GM21786 (cell line): Measurements from ENCODE around the gene TUBA8.
"Not testable (repeated sequence)": the region's sequence is repeated elsewhere in the genome, so short reads cannot be mapped to it uniquely, and the experiment has no call there.

Experiments used
- ATAC-seq: cut with Tn5 transposase; IDR thresholded peaks from one replicate; pipeline ENCODE4 v1.9.1; 2021; ENCODE audit not compliant: unreplicated experiment

TUBA8 gene

DNA sequence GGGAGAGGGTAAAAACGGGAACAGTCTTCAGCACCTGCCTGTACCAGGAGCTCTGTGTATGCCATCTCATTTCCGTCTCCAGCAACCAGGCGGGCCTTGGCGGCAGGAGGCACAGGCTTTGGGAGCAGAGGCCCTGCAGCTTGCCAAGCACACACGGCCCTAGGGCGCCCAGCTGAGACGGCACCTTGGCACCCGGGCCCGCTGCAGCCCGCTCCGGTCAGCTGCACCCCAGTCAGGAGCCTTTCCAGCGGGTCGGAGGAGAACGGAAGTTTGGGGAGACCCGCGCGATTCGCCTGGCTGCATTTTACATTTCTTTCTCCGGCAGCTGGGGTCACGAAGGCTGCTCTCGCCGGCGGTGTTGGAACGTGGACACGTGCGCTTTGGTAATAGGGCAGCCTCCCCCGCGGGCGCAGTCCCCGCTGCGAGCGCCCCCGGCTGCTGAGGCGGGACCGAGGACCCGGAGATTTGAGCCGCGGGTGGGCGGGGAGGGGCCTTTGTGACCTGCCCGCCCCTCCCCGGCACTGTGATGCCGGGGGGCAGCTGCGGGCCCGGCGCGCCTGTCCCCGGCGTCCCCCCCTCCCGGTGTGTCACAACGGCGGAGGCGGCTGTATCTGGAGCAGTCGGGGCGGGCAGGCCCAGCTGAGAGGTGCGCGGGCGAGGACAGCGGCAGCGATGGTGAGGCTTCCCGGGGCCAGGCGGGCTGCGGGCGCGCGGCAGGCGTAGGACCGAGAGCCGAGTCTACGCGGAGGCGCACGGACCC, at the start of gene TUBA8:
Gene TUBA8, plus strand, starts transcription at position 616 of the 760 bp plus-strand sequence. Its CDS starts 57 bp downstream, at position 673.
- ATAC-seq, result peak; percentile 43

DNA sequence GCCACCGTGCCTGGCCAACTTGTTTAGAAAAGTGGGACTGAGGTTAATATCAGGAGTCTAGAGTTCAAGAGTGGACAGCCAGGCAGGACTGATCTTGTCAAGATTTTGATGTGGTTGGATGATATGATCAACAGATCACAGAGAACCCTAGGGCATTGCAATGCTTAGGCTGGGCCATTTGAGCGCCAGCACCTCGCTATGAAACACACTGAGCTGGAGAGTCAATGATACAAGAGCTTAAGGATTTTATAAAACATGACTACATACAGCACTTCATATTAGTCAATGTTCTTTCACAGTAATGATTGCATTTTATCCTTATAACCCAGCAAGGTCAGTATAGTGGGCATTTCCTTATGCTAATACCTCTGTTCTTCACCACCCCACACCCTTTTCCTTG, 48.2 kb upstream of the TUBA8 start:
- no peak for ATAC-seq

DNA sequence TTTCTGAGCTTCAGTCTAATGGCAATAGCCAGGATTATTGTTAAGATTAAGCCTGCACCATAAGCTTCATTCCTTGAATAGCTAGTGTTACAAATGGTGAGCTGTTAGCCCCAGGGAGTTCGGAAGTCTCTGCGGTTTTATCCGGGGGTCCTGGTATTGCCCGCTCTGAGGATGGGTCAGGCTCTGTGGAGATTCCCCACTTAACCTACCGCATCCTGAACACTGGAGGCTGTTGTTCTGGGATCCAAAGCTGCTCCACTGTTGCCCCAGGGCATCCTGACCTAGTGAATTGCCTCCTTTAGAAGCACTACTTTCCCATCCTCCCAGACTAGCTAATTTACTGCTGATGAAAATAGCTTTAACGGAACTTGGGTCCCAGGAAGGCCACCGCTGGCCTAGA, 47.3 kb upstream of the TUBA8 start:
- no peak for ATAC-seq

DNA sequence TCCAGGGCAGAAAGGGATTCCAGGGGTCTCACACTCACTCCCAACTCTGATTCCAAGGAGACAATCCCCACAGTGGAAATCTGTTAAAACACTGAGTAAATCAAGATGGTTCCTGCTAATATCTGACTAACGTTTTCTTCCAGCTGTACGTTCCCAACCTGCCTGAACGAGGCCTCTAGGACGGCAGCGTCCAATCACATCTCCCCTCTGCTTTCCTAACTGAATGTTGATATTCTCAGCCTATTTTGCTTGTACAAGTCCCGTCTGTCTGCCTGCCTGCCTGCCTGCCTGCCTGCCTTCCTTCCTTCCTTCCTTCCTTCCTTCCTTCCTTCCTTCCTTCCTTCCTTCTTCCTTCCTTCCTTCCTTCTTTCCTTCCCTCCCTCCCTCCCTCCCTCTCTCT, 46.9 kb upstream of the TUBA8 start:
- ATAC-seq, result not testable (repeated sequence)

DNA sequence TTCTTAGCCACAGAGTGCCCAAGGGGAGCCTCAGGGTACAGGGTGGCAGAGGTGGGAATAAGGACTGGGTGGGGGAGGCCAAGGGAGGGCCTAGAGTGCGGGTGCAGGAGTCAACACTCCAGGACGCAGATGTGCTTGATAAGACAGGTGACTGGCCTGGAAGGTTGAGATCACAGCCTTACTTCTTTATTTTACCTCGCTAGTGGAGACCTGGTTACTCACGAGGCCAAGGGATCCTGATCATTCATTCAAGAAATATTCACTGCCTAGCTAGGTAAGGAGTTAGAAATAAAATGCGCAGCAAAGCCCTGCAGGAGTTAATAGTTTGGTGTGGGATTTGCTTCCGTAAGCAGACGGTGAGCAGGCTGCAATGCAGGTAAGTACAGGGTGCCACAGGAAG, 46.0 kb upstream of the TUBA8 start:
- ATAC-seq, result no peak

DNA sequence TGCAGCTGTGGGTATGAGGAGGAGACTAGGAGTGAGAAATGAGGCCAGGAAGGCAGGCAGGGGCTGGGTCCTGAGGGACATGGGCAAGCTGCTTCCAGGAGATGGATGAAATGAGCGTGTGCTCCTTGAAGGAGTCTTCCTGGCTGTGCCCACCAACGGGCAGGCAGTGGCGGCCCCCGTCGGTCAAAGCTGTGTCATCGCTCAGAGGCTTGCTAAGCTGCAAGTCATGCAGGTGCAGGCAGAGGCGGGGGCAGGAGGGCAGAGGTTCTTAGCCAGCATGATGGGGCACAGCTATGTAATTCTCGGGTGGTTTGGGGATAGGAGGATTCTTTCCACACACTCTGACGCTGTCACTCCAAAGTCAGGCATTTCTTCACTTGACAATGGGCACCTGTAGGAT, 45.4 kb upstream of the TUBA8 start:
- ATAC-seq, result no peak

DNA sequence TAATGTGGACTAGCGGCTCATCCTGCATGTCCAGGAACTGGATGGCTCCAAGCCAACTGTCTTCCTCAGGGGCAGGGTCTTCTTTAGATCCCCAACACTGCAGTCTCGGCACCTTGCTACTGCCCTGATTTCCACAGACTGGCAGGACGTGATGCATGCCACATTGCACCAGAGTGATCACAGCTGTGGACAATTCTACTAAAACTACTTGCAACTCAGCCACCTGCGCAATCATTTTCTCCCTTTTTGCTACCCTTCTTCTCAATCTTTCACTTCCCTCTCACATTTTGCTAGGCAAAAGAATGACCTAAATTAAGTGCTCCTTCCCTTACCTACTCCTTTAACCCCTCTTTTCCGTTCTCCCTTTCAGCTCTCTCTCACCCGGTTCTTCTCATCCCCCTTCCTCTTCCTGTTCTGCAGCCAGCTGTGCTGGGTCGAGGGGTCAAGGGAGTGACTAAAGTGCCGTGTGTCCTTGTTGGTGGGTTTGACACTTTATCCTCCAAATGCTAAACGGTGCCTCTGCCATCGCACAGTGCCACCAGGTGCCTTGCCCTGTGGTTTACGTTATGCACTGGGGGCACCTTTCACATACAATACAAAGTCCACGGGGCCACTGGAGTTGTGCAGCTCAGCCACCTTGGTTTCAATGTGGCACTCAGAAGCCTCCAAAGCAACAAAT, 44.3 kb upstream of the TUBA8 start:
- ATAC-seq, result no peak

DNA sequence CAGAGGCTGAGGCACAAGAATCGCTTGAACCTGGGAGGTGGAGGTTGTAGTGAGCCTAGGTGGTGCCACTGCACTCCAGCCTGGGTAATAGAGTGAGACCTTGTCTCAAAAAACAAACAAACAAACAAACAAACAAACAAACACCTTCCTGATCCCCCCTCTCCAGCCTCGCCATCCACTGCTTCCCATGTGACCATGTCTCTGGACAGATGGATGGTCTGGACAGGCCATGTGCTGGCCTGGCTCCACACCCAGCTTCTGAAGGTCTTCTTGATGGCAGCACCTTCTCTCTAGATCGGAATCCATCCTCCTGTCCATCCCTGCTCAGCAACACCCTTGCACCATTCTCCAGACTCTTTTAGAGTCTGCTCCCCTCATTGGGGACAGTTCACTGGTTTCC, 43.5 kb upstream of the TUBA8 start:
- ATAC-seq, result no peak

DNA sequence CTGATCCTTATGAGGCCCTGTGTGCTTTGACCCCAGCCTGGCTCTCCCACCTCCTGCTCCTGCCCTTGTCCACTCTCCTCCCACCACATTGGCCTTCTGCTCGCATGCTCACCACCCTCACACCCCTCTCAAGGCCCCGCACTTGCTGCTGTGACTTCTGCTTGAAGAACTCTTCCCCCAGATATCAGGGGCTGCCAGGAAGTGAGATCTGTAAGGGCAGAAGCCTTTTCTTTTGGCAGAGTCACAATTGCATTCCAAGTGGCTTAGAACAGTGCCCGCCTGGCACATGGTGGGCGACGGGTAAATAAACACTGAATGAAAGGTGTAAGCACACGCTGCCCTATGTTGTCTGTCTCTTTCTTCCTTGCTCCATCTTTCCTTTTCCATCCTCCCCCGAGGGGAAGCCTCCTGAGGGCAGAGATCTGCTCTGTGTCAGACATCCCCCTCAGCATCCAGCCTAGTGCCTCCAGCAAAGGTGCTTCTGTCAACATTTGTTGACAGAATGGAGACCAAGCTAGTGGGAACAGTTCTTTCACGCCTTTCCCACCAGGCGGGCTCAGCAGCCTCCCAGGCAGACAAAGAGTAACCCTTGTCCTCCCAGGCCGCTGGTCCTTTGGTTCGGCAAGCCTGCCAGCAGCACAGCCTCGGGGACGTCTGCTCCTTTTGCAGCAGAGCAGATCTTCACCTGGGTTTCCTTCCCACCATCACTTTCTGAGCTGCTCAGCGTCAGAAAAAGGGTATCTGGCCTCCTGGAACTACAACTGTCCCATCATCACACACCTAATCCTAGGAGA, 42.9 kb upstream of the TUBA8 start:
- ATAC-seq, result no peak

DNA sequence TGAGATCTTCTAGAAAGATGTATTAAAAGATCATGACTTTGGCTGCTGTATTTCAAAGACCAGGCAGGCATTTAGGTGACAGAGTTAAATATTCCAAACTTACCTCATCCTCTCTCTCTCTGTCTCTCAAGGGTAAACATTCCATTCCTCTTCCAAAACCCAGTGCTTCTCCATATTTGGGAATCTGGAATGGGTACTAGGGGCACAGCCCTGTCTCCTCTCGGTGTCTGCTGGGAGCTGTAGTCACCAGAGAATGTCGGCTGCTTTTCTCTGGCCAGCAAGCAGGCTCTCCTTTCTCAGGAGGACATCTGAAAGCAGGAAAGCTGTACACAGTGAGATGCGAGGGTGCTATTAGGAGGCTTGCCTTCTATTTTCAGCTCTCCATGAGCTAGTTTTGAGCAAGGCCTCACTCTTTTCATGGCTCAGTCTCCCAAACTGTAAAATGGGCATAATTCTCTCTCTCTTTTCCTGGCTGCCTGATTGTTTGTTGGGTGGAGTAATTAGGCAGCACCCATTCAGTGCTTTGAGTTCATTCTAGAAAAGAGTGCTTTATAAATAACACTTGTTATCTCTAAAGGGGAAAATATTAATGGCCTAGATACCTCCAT, 42.1 kb upstream of the TUBA8 start:
- ATAC-seq, result no peak

DNA sequence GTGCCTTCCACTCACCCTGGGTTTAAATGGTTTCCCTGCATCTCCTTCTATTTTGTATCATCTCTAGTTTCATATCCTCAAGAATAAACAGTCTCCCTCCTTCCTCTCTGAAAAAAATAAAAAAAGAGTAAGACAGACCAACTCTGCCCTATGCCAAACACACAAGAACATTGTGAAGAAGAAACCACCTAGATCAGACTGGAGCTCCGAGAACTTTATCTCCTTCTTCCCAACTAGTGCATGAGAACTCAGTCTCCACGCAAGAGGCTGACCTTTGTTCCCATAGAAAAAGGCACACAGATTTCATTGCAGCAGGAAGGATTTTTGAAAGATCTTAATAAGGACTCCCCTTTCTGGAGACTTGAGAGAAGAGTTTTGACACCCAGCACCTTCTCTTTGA, 41.6 kb upstream of the TUBA8 start:
- ATAC-seq, result no peak

DNA sequence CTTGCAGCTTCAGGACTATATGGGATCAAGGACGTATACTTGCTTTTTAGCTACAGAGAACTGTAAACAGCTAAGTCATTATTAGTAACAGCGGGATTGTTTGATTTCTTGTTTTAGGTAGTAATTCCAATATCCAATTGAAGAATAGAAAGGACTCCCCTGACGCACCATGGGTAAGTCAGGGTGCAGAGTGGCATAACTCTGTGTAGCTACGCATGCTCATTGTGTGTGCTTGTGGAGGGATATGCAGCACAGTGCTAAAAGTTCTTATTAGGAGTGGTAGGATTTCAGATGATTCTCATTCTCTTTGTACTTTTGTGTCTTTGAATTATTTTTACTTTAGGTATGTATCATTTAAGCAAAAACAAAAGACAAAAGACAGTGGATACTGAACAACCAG, 40.6 kb upstream of the TUBA8 start:
- no peak for ATAC-seq

DNA sequence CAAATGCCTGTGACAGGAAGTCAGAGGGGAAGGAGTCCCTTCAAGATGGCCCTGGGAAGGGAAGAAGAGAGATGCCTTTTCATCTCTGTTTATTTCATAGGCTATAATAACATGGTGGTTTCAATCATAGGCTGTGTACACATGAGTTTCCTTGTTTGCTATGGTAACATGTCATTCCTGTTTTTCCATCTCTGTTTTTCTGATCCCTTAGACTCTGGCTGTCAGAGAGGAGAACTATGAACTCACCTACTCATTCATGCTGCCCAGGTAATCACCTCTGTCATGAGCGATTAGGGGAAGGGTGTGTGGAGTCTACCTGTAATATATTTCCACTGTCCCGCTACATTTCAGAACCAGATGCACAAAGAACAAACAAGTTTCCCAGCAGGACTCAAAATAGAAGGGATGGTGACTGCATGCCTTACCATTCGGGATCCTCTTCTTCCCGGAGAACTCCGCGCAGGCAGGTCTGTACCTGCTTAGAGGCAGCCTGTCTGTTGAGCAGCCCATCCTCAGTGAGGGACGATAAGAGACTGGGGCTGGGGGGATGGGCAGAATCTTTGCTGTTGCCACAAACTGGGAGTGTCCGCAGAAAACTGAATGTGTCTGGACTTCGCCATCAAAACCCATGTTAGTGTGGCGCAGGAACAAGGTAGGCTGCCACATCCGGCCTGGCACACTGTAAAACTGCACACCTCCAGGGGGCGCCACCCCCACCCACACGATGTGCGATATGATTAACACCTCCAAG, 39.9 kb upstream of the TUBA8 start:
- no peak for ATAC-seq

DNA sequence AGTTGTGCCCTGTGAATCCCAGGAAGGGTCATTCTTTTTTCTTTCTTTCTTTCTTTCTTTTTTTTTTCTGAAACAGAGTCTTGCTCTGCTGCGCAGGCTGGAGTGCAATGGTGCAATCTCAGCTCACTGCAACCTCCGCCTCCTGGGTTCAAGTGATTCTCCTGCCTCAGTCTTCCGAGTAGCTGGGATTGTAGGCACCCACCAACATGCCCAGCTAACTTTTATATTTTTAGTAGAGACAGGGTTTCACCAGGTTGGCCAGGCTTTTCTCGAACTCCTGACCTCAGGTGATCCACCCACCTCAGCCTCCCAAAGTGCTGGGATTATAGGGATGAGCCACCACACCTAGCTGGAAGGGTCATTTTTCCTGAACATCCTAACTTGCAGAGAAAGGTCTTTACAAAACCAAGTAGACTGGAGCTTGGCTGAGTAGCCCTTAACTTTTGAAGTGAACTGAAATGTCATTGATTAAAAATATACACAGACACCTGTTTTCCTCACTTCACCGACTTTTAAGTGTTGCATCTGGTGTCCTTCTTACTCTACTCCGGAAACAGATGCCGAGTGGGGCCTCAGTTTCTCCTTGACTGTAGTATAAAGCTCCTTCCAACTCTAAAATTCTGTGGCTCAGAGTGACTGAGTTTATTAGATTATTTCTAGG, 39.2 kb upstream of the TUBA8 start:
- not testable (repeated sequence) for ATAC-seq

DNA sequence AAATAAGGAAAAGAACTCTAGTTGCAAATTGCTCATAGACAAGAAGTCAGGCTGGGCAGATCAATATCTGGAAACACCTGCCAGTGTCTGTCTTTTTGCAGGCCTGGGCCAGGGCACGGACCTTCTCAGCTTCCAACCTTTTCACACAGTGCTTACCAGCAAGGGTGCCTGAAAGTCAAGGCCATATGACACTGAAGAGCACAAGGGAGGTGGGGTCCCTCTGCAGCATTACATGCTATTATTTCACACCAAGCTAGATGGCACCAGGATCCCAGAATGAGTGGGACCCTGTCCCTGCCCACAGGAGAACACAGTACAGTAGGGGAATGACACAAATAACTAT, 38.7 kb upstream of the TUBA8 start:
- ATAC-seq, result no peak

DNA sequence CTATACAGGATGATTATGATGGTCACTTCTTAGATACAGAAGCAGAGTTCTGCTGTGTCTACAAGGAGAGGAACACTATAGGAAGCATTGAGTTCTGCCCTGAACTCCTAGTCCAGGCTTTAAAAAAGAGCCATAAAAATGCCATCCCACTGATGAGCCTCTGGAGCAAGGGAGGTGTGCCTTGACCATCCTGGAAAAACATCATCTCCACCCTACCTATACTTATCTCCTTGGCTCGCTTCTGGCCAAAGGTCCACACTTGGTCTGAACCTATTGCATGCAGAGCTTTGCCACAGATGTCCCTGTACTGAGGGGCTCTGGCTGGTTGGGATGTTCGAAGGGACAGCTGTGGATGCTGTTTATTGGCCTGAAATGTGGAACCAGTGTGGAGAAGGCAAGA, 37.1 kb upstream of the TUBA8 start:
- ATAC-seq, result no peak

DNA sequence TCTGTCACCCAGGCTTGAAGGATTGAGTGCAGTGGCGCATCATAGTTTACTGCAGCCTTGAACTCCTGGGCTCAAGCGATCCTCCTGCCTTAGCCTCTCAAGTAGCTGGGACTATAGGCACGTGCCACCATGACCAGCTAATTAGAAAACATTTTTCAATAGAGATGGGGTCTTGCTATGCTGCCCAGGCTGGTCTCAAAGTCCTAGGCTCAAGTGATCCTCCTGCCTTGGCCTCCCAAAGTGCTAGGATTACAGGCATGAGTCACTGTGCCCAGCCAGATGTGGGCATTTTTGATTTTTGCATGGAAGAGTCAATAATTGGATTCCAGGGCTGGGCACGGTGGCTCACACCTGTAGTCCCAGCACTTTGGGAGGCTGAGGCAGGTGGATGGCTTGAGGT, 36.7 kb upstream of the TUBA8 start:
- not testable (repeated sequence) for ATAC-seq

DNA sequence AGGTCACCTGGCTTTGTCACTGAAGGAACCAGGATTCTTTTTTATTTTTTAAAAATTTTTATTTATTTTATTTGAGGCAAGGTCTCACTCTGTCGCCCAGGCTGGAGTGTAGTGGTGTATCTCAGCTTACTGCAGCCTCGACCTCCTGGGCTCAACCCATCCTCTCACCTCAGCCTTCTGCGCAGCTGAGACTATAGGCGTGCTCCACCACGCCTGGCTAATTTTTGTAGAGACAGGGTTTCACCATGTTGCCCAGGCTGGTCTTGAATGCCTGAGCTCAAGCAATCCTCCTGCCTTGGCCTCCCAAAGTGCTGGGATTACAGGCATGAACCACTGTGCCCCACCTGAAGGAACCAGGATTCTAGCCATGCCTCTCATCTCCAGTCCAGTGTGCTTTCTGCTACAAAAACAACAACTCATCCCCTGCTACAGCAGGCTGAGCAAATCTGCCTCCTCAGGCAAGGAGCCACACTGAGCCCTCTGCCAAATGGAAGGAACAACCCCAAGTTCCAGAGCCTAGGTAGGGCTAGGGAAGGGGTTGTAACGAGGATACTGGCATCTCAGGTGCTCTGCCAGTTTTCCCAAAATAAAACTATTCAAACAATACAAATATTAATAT, 35.4 kb upstream of the TUBA8 start:
- ATAC-seq, result no peak

DNA sequence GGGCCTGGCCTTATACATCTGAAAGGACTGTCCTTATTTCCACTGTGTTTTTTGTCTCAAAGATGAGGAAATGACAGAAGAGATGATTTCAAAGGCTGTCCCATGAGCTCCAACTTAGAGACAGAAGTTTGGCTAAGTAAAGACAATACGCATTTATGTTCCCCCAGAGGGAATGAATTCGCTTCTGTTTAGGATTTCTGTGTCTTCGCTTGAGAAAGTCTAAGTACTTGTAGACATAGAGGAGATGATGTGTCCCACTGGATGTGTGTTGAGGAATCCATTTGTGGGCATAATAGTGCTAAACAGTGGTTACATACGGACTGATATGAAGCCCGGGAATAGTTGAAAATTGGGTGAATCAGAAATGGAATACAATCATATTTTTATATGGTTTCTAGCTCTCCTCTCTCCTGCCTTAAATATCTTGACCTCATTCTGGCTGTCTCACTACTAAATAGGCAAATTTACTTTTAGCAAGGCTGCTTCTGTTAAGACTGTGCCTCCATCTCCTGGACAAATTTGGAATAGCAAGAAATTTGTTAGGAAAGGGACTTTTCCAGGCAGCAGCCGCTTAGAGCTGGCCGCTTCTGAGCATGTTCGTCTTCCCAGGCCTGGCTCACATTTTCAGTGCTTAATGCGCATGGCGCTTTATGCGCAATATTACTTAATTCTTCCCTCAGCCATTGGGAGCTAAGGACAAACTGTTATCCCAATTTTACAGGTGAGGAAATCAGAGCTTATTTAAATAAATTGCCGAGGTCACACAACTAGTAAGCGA, 34.7 kb upstream of the TUBA8 start:
- no peak for ATAC-seq
